Gastrocnemius medialis (tissue), 4 donors: ENCODE data around the gene FCRL5. TPM values are rescaled to one million over a fixed set of nuclear protein-coding genes. Genes with fewer than 3 reads are reported as not detected.

Source experiments
- ATAC-seq, 2 donors: fragments of 150-250 bp; one replicate each; pipeline ENCODE4 v1.9.1; 2016
- DNase-seq, 2 donors: peaks; one replicate each; pipeline ENCODE4 v3.0.0-alpha.2; 2019
- H3K27ac ChIP-seq, 4 donors: fragments of 200-600 bp; sonication (generic); 1 replicate in 1 of 4; 2 replicates in 3 of 4; pipeline ENCODE4 v1.5.1; 2016 to 2018; ENCODE audit warnings: mild to moderate bottlenecking in 2 of 4, moderate library complexity in 1 of 4
- H3K27me3 ChIP-seq, 3 donors: fragments of 200-600 bp; sonication (generic) in 2 of 3; 1 replicate in 1 of 3; 2 replicates in 2 of 3; pipeline versions ENCODE4 v1.5.1 to v1.6.0; 2016 to 2019; ENCODE audit warnings: mild to moderate bottlenecking in 1 of 3, moderate library complexity in 1 of 3
- H3K36me3 ChIP-seq, 2 donors: fragments of 200-600 bp; sonication (generic) in 1 of 2; one replicate each; pipeline ENCODE4 v1.5.1; 2017 to 2018
- H3K4me1 ChIP-seq, 2 donors: fragments of 200-600 bp; sonication (generic) in 1 of 2; one replicate each; pipeline ENCODE4 v1.5.1; 2016 to 2017; ENCODE audit warnings: mild to moderate bottlenecking in 2 of 2
- H3K4me3 ChIP-seq, 4 donors: fragments of 200-600 bp; sonication (generic) in 3 of 4; 1 replicate in 1 of 4; 2 replicates in 3 of 4; pipeline ENCODE4 v1.5.1; 2016 to 2019; ENCODE audit warnings: mild to moderate bottlenecking in 2 of 4
- H3K9me3 ChIP-seq, 3 donors: fragments of 200-600 bp; sonication (generic) in 2 of 3; 1 replicate in 1 of 3; 2 replicates in 2 of 3; pipeline ENCODE4 v1.5.1; 2016 to 2019
- CTCF ChIP-seq, 5 experiments: fragments of 450-650 bp in 3 of 5; fragments of 200-600 bp in 2 of 5; sonication (generic) in 2 of 5; IDR thresholded peaks in 4 of 5; conservative IDR thresholded peaks in 1 of 5; 1 replicate in 4 of 5; 2 replicates in 1 of 5; pipeline ENCODE4 v1.5.1; 2016 to 2019; ENCODE audit warnings: antibody characterized with exemption in 5 of 5, mild to moderate bottlenecking in 3 of 5, moderate library complexity in 3 of 5
- POLR2A ChIP-seq, 2 donors: fragments of 450-650 bp; IDR thresholded peaks; one replicate each; pipeline ENCODE4 v1.6.1; 2017; ENCODE audit warnings: antibody characterized with exemption in 2 of 2, mild to moderate bottlenecking in 2 of 2, moderate library complexity in 2 of 2
- in situ Hi-C, 4 donors: fragments of 200-750 bp; cut with MboI; loops; one replicate each; pipeline versions ENCODE4 v1.15.0 to v1.8.0; 2017; ENCODE audit warnings: low sequenced_read_pairs in 4 of 4
- intact Hi-C: fragments of 100-400 bp; cut with DNase I; formaldehyde crosslinking; loops from one replicate; pipeline ENCODE4 v1.15.1; 2023; ENCODE audit warnings: low total_unique reads
- total RNA-seq, 4 donors: library from RNA; depleted of rRNA; stranded (reverse); fragments of >200 nt; gene quantifications; one replicate each; pipeline versions ENCODE4 v1.1.0 to v1.2.3, GENCODE V29; 2016

Gene FCRL5
- total RNA-seq, 4 donors from 2014 or later, result not detected

DNA sequence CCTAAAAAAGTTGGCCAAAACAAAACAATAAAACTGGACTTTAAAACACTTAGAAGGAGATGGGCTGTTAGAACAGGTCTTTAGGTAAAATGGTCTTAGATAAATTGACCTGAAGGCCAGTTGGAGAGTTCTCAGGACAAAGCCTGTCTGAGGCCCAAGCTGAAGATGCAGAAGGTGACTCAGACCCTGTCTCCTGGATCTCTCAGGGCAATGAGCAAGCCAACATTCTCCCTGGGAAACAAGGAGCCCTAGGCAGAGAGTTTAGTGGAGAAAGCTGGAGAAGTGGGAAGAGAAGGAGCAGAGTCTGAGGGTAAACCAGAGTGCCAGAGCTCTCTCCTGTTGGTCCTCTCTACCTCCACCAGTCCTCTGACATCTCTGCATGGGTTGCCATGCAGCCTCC is 70.1 kb downstream of the FCRL5 start:
- in situ Hi-C loops (loop anchor here (25.0 kb wide), 2 partner anchors 270 to 295 kb away; no protein-coding TSS in a partner anchor), intact Hi-C loops (loop anchor here (10.0 kb wide), 2 partner anchors 287 to 317 kb away; no protein-coding TSS in a partner anchor)
- ATAC-seq, result no peak

DNA sequence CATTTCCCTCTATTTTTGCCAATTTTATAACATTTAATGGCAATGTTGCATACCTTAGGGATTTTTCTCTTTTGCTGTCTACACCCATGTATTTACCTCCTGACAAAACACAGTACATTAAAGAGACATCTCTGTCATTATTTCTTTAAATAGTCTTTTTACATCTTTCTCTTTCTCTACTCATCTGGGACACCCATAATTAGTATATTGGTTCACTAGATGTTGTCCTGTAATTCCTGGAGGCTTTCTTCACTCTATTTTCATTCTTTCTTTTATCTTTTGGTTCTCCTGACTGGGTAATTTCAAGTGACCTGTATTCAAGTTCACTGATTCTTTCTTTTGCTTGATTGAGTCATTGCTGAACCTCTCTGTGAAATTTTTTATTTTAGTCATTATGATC is 74.3 kb downstream of the FCRL5 start:
- in situ Hi-C loops (loop anchor here (25.0 kb wide), 2 partner anchors 266 to 291 kb away; no protein-coding TSS in a partner anchor), intact Hi-C loops (no loop called here)
- H3K9me3 ChIP-seq, result no peaks in the 10 kb centered on the region
- peaks cover 0 to 3% (median 0%) of the 10 kb centered on the region in 3 donors for H3K27me3 ChIP-seq
- H3K4me3 ChIP-seq, result no peak overlapping the region
- ATAC-seq (no peak), DNase-seq (no peak)
- no peak for TF ChIP-seq POLR2A (IDR thresholded peaks at IDR 0.05)
- no peak for TF ChIP-seq CTCF (IDR thresholded peaks at IDR 0.05 in 4 of 5, conservative IDR thresholded peaks at IDR 0.05 in 1 of 5)
- no peak overlapping the region for H3K27ac ChIP-seq
- H3K36me3 ChIP-seq, result no peaks in the 10 kb centered on the region
- H3K4me1 ChIP-seq, result no peaks in the 10 kb centered on the region

More for the DNA sequence above, 70.1 kb downstream of the FCRL5 start:
- DNase-seq, result no peak
- Histone ChIP-seq H3K4me1 (no peaks in the 10 kb centered on the region), H3K9me3 (no peaks in the 10 kb centered on the region), H3K27ac (no peak overlapping the region), H3K27me3 (peaks cover 0 to 3% (median 0%) of the 10 kb centered on the region in 3 donors), H3K4me3 (no peak overlapping the region), H3K36me3 (no peaks in the 10 kb centered on the region)
- no peak for TF ChIP-seq CTCF (IDR thresholded peaks at IDR 0.05 in 4 of 5, conservative IDR thresholded peaks at IDR 0.05 in 1 of 5)

- DNase-seq, result no peak
- intact Hi-C loops, result no loop called here
- no peak for ATAC-seq
- H3K36me3 ChIP-seq, result no peaks in the 10 kb centered on the region
- H3K27ac ChIP-seq, result no peak overlapping the region
- TF ChIP-seq POLR2A (IDR thresholded peaks at IDR 0.05), result no peak
- TF ChIP-seq CTCF (IDR thresholded peaks at IDR 0.05 in 4 of 5, conservative IDR thresholded peaks at IDR 0.05 in 1 of 5), result no peak
- peaks cover 0 to 3% (median 0%) of the 10 kb centered on the region in 3 donors for H3K27me3 ChIP-seq
- H3K4me3 ChIP-seq, result no peak overlapping the region
- no peaks in the 10 kb centered on the region for H3K9me3 ChIP-seq
- no peaks in the 10 kb centered on the region for H3K4me1 ChIP-seq
- in situ Hi-C loops, result loop anchor here (25.0 kb wide), 2 partner anchors 265 to 290 kb away; no protein-coding TSS in a partner anchor
Observed at GRCh38 chr1:157477419-157477818, 74.9 kb downstream of the FCRL5 start.

GRCh38 chr1:157472959-157473358 is 79.4 kb downstream of the FCRL5 start:
- ATAC-seq (no peak), DNase-seq (no peak)
- in situ Hi-C loops (no loop called here), intact Hi-C loops (no loop called here)
- no peaks in the 10 kb centered on the region for H3K4me1 ChIP-seq
- H3K36me3 ChIP-seq, result no peaks in the 10 kb centered on the region
- no peaks in the 10 kb centered on the region for H3K9me3 ChIP-seq
- no peaks in the 10 kb centered on the region for H3K27me3 ChIP-seq
- no peak overlapping the region for H3K27ac ChIP-seq
- H3K4me3 ChIP-seq, result no peak overlapping the region
- TF ChIP-seq CTCF (IDR thresholded peaks at IDR 0.05 in 4 of 5, conservative IDR thresholded peaks at IDR 0.05 in 1 of 5) (no peak), POLR2A (IDR thresholded peaks at IDR 0.05) (no peak)
